ENCODE results near the gene PTPRR.
"Not testable (repeated sequence)": the region's sequence is repeated elsewhere in the genome, so short reads cannot be mapped to it uniquely, and the experiment has no call there.

- not testable (repeated sequence) for TF ChIP-seq CTCF (conservative IDR thresholded peaks at IDR 0.05; ENCODE audit: low read length); EZH2phosphoT487 (IDR thresholded peaks at IDR 0.05; ENCODE audit: borderline replicate concordance)
Measured at GRCh38 chr12:70807993-70808392, 112.5 kb downstream of the PTPRR start.

Data from Loucy (cell line).